ENCODE data around the gene COL20A1.

The COL20A1 gene

GRCh38 chr20:63295846-63296245, 2.9 kb downstream of the COL20A1 start:
- no peaks in the 10 kb centered on the region for H3K27me3 ChIP-seq (replicated peaks; ENCODE audit: control insufficient read depth, insufficient read depth, low read length)
- DNase-seq (ENCODE audit: extremely low read depth, insufficient read length), result no peak
- H3K36me3 ChIP-seq (ENCODE audit: control insufficient read depth, insufficient read depth, low read length), result no peaks in the 10 kb centered on the region
- no peak for TF ChIP-seq CTCF (IDR thresholded peaks at IDR 0.05; ENCODE audit: insufficient read depth, low read length, poor library complexity, severe bottlenecking)
- H3K4me3 ChIP-seq (replicated peaks; ENCODE audit: low read depth, low read length), result no peak overlapping the region

- Histone ChIP-seq H3K36me3 (ENCODE audit: control insufficient read depth, insufficient read depth, low read length) (no peaks in the 10 kb centered on the region), H3K27me3 (replicated peaks; ENCODE audit: control insufficient read depth, insufficient read depth, low read length) (no peaks in the 10 kb centered on the region), H3K4me3 (replicated peaks; ENCODE audit: low read depth, low read length) (no peak overlapping the region)
- no peak for TF ChIP-seq CTCF (IDR thresholded peaks at IDR 0.05; ENCODE audit: insufficient read depth, low read length, poor library complexity, severe bottlenecking)
- DNase-seq (ENCODE audit: extremely low read depth, insufficient read length), result no peak
Observed at GRCh38 chr20:63296531-63297299, 3.7 kb downstream of the COL20A1 start.

GRCh38 chr20:63297371-63297781, 4.4 kb downstream of the COL20A1 start:
- H3K4me3 ChIP-seq (replicated peaks; ENCODE audit: low read depth, low read length), result no peak overlapping the region
- H3K27me3 ChIP-seq (replicated peaks; ENCODE audit: control insufficient read depth, insufficient read depth, low read length), result no peaks in the 10 kb centered on the region
- H3K36me3 ChIP-seq (ENCODE audit: control insufficient read depth, insufficient read depth, low read length), result no peaks in the 10 kb centered on the region
- no peak for TF ChIP-seq CTCF (IDR thresholded peaks at IDR 0.05; ENCODE audit: insufficient read depth, low read length, poor library complexity, severe bottlenecking)
- no peak for DNase-seq (ENCODE audit: extremely low read depth, insufficient read length)

- DNase-seq (ENCODE audit: extremely low read depth, insufficient read length), result no peak
- no peaks in the 10 kb centered on the region for H3K36me3 ChIP-seq (ENCODE audit: control insufficient read depth, insufficient read depth, low read length)
- no peak for TF ChIP-seq CTCF (IDR thresholded peaks at IDR 0.05; ENCODE audit: insufficient read depth, low read length, poor library complexity, severe bottlenecking)
- no peaks in the 10 kb centered on the region for H3K27me3 ChIP-seq (replicated peaks; ENCODE audit: control insufficient read depth, insufficient read depth, low read length)
- H3K4me3 ChIP-seq (replicated peaks; ENCODE audit: low read depth, low read length), result no peak overlapping the region
Observed at GRCh38 chr20:63297796-63298572, 5.0 kb downstream of the COL20A1 start.

GRCh38 chr20:63298731-63299312, 5.8 kb downstream of the COL20A1 start:
- H3K36me3 ChIP-seq (ENCODE audit: control insufficient read depth, insufficient read depth, low read length), result no peaks in the 10 kb centered on the region
- DNase-seq (ENCODE audit: extremely low read depth, insufficient read length), result no peak
- H3K27me3 ChIP-seq (replicated peaks; ENCODE audit: control insufficient read depth, insufficient read depth, low read length), result no peaks in the 10 kb centered on the region
- TF ChIP-seq CTCF (IDR thresholded peaks at IDR 0.05; ENCODE audit: insufficient read depth, low read length, poor library complexity, severe bottlenecking), result no peak
- no peak overlapping the region for H3K4me3 ChIP-seq (replicated peaks; ENCODE audit: low read depth, low read length)
